GM12878 (cell line): Measurements from ENCODE around the gene PACS1. TPM values are rescaled to one million over a fixed set of nuclear protein-coding genes. Genes with fewer than 3 reads are reported as not detected.
A peak's percentile ranks its signal among the peaks of the same experiment; 100 is the strongest.

Source experiments
- ATF3 ChIP-seq: IDR thresholded peaks from 2 replicates; pipeline ENCODE4 v1.6.1; 2011; ENCODE audit warnings: low read depth, mild to moderate bottlenecking, low read length, moderate library complexity, borderline replicate concordance; ENCODE audit errors: extremely low read depth
- BACH1 ChIP-seq: fragments of 450-650 bp; IDR thresholded peaks from 2 replicates; pipeline ENCODE4 v1.6.1; 2017; ENCODE audit warnings: mild to moderate bottlenecking, borderline replicate concordance
- BCL11A ChIP-seq: IDR thresholded peaks from 2 replicates; pipeline ENCODE4 v1.6.1; 2011; ENCODE audit warnings: low read depth, low read length
- BCL3 ChIP-seq: IDR thresholded peaks from 2 replicates; pipeline ENCODE4 v1.6.1; 2011; ENCODE audit warnings: borderline replicate concordance, low read depth, mild to moderate bottlenecking, moderate library complexity, low read length; ENCODE audit not compliant: insufficient read depth, poor library complexity, severe bottlenecking
- CBX5 ChIP-seq: sonication (generic); IDR thresholded peaks from 2 replicates; pipeline ENCODE4 v1.6.1; 2016; ENCODE audit warnings: low read depth, moderate library complexity, mild to moderate bottlenecking, inconsistent platforms
- CHD2 ChIP-seq: IDR thresholded peaks from 2 replicates; pipeline ENCODE4 v1.6.1; 2011; ENCODE audit warnings: low read depth, low read length, improper control_type of control experiment, borderline replicate concordance
- CREM ChIP-seq: IDR thresholded peaks from 2 replicates; pipeline ENCODE4 v1.6.1; 2014; ENCODE audit warnings: antibody characterized with exemption, low read depth
- ESRRA ChIP-seq: IDR thresholded peaks from 2 replicates; pipeline ENCODE4 v1.6.1; 2012; ENCODE audit warnings: mild to moderate bottlenecking, low read length, improper control_type of control experiment
- GATAD2B ChIP-seq: fragments of 450-650 bp; conservative IDR thresholded peaks from 2 replicates; pipeline ENCODE4 v1.6.1; 2017; ENCODE audit warnings: low read depth, mild to moderate bottlenecking, moderate library complexity
- IRF4 ChIP-seq: IDR thresholded peaks from 2 replicates; pipeline ENCODE4 v1.6.1; 2011; ENCODE audit warnings: low read depth, low read length
- KLF5 ChIP-seq: fragments of 450-650 bp; IDR thresholded peaks from 2 replicates; pipeline ENCODE4 v1.6.1; 2014; ENCODE audit warnings: mild to moderate bottlenecking; ENCODE audit not compliant: partially characterized antibody
- LARP7 ChIP-seq: fragments of 450-650 bp; IDR thresholded peaks from 2 replicates; pipeline ENCODE4 v1.6.1; 2017; ENCODE audit warnings: mild to moderate bottlenecking
- MTA2 ChIP-seq: fragments of 450-650 bp; IDR thresholded peaks from 2 replicates; pipeline ENCODE4 v1.6.1; 2016; ENCODE audit warnings: low read depth, mild to moderate bottlenecking, moderate library complexity
- MXI1 ChIP-seq: fragments of 150-350 bp; IDR thresholded peaks from 2 replicates; pipeline ENCODE4 v1.6.1; 2011; ENCODE audit warnings: low read depth, mild to moderate bottlenecking, inconsistent platforms, low read length, improper control_type of control experiment
- NFIC ChIP-seq: IDR thresholded peaks from 2 replicates; pipeline ENCODE4 v1.6.1; 2012; ENCODE audit warnings: low read depth, mild to moderate bottlenecking, inconsistent platforms, low read length, moderate library complexity
- RELA ChIP-seq: fragments of 450-650 bp; IDR thresholded peaks from 2 replicates; pipeline ENCODE4 v1.8.0; 2014; ENCODE audit warnings: borderline replicate concordance; ENCODE audit not compliant: partially characterized antibody
- RELB ChIP-seq: fragments of 450-650 bp; IDR thresholded peaks from 2 replicates; pipeline ENCODE4 v1.6.1; 2017; ENCODE audit warnings: low read depth, mild to moderate bottlenecking, moderate library complexity
- SMARCA5 ChIP-seq: fragments of 450-650 bp; IDR thresholded peaks from 2 replicates; pipeline ENCODE4 v1.6.1; 2017; ENCODE audit warnings: mild to moderate bottlenecking
- SUZ12 ChIP-seq: fragments of 200-600 bp; sonication (generic); IDR thresholded peaks from one replicate; pipeline ENCODE4 v1.6.1; 2018; ENCODE audit warnings: antibody characterized with exemption, mild to moderate bottlenecking; ENCODE audit not compliant: unreplicated experiment
- TCF12 ChIP-seq: IDR thresholded peaks from 2 replicates; pipeline ENCODE4 v1.6.1; 2011; ENCODE audit warnings: low read depth, mild to moderate bottlenecking, low read length
- polyA plus RNA-seq, 11 experiments: library from polyadenylated mRNA; depleted of rRNA in 4 of 11; unstranded in 6 of 11; stranded (reverse) in 5 of 11; fragments of >200 nt; fragmentation: Nextera tagmentation in 4 of 11; fragmentation: Illumina TruSeq in 1 of 11; extraction: Ambion mirVana in 4 of 11; extraction: Trizol in 1 of 11; gene quantifications; 1 replicate in 1 of 11; 2 replicates in 10 of 11; pipeline versions ENCODE4 v1.2.1 to v1.2.3, GENCODE V29; 2011 to 2016; ENCODE audit warnings: inconsistent platforms in 2 of 11, missing spikeins in 2 of 11, low read depth in 1 of 11
- total RNA-seq, 4 experiments: library from RNA; depleted of rRNA in 3 of 4; stranded (reverse); fragments of >200 nt in 3 of 4; fragmentation: Illumina TruSeq in 1 of 4; extraction: Trizol in 1 of 4; gene quantifications; 2 replicates each; pipeline versions ENCODE4 v1.2.1 to v1.2.3, GENCODE V29; 2013 to 2021

PACS1 gene
- total and polyA plus RNA-seq, 10 of the 15 experiments (the other 5 are each of a cell fraction or from before 2014, with no cell fraction given): 1.1 to 74.3 (median 17.9) TPM

- TF ChIP-seq GATAD2B (0 out of 2 replicates have a peak, but pooled peaks have one; percentile 37), RELB (no peak), MXI1 (peak; percentile 100), KLF5 (peak; percentile 72), IRF4 (no peak), CREM (no peak), RELA (peak; percentile 84), ATF3 (peak; percentile 74; the same call in 1 of the 2 replicates), MTA2 (no peak), SMARCA5 (no peak), LARP7 (peak; percentile 100), CBX5 (no peak), ESRRA (0 out of 2 replicates have a peak, but pooled peaks have one; percentile 52), SUZ12 (no peak), NFIC (no peak), BACH1 (peak; percentile 81), CHD2 (peak; percentile 70), BCL11A (no peak), BCL3 (no peak), TCF12 (0 out of 2 replicates have a peak, but pooled peaks have one; percentile 57)
Observed at GRCh38 chr11:66282468-66283455, 212.7 kb downstream of the PACS1 start (continued).
